Astrocyte of the spinal cord (primary cell): Measurements from ENCODE around the gene VENTX.

ENCODE experiments used
- DNase-seq: peaks from one replicate; pipeline ENCODE4 v3.0.0; 2011; ENCODE audit warnings: low read depth, low spot score
- H3K4me3 ChIP-seq: 2 replicates; pipeline ENCODE4 v1.5.1; 2011; ENCODE audit warnings: low read depth, mild to moderate bottlenecking, low read length, moderate library complexity
- in situ Hi-C: cut with HindIII; loops from 2 replicates; pipeline ENCODE4 v1.10.0; 2017; ENCODE audit warnings: low sequenced_read_pairs
- TF ChIP-seq, protein P1 (sequence below): IDR thresholded peaks from 2 replicates; pipeline ENCODE4 v1.5.1; 2012; ENCODE audit warnings: low read depth, mild to moderate bottlenecking, low read length, inconsistent platforms

The VENTX gene

DNA sequence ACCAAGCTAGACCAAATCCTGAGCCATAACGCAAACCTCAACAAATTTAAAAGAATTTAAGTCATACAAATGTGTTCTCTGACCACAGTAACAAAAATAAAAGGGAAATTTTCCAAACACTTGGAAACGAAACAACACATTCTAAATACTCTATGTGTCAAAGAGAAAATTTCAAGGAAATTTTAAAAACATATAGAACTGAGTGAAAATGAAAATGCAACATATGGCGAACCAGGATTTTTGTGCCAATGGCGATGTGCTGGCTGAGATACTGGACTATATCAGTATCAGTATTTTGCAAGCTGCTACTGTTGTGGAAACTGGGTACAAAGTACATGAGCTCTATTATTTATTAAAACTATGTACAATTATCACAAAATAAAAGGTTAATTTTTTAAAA lies 43.5 kb upstream of the VENTX start:
- in situ Hi-C loops, result no loop called here
- TF ChIP-seq, protein P1, sequence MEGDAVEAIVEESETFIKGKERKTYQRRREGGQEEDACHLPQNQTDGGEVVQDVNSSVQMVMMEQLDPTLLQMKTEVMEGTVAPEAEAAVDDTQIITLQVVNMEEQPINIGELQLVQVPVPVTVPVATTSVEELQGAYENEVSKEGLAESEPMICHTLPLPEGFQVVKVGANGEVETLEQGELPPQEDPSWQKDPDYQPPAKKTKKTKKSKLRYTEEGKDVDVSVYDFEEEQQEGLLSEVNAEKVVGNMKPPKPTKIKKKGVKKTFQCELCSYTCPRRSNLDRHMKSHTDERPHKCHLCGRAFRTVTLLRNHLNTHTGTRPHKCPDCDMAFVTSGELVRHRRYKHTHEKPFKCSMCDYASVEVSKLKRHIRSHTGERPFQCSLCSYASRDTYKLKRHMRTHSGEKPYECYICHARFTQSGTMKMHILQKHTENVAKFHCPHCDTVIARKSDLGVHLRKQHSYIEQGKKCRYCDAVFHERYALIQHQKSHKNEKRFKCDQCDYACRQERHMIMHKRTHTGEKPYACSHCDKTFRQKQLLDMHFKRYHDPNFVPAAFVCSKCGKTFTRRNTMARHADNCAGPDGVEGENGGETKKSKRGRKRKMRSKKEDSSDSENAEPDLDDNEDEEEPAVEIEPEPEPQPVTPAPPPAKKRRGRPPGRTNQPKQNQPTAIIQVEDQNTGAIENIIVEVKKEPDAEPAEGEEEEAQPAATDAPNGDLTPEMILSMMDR, result no peak
- no peak for DNase-seq
- no peak overlapping the region for H3K4me3 ChIP-seq

DNA sequence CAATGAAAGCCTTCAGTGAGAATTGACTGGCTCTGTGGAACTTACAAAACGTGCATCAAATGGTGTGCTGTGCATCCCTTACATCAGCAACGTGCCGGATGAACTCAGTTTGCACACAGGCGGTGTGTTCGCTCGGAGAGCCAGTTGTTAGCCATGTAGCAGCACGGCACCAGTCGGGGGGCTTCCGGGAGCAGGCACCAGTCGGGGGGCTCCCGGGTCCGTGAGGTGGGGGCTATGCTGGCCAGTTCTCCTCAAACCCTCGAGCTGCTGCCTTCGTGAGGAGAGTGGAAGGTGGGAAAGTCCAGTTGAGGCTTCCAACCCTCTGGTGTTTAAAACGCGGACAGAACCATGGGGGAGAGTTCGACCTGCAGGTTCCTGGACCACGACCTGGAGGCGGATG lies 42.6 kb upstream of the VENTX start:
- in situ Hi-C loops, result no loop called here
- TF ChIP-seq, protein P1, result no peak
- no peak overlapping the region for H3K4me3 ChIP-seq
- DNase-seq, result no peak

DNA sequence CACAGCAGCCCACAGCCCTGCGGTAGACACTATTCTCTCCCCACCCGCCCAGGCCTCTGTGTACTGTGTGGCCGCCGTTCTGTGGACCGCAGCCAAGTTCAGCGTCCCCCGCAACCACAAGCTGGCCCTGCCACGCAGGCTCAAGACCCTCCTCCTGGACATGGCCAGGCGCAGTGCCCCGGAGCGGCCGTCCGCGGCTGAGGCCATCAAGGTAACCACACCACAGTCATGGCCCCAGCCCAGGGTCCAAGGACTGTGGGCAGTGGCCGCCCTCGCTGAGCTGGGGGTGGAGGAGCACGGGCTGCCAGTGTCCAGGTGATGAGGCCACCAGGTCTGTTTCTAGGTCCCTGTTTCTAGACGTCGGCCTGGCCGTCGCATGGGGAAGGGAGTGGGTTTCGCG lies 42.0 kb upstream of the VENTX start:
- no peak overlapping the region for H3K4me3 ChIP-seq
- DNase-seq, result no peak
- TF ChIP-seq, protein P1, result no peak
- in situ Hi-C loops, result no loop called here

DNA sequence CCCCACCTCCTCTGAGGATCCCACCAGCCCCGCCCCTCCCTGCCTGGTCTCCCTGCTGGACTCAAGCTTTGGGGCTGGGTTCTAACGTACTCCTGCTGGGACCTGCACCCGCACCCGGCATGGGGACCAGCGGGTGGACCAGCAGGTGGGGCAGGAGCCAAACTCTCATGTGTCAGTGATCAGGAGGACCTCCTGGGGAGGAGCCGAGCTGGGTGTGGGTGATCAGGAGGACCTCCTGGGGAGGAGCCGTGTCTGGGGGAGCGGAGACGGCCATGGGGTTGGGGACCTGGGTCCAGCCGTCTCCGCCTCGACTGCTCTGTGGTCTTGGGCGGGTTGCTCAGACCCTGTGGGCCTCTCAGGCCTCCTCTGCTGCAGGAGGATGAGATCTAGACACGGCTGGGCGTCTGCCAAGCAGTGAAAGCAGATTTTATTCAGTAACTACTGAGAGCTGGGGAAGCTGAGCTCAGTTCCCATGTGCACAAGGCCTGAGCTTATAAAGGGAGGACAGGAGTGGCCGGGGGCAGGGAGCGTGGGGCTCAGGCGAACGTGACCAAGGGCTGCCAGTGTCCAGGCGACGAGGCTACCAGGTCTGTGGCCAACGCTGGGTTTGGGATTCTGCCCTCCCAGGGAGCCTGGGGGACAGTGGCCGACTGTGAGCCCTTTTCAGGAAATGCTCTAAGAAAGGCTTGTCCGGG lies 41.3 kb upstream of the VENTX start:
- TF ChIP-seq, protein P1, result no peak
- in situ Hi-C loops, result no loop called here
- H3K4me3 ChIP-seq, result no peak overlapping the region
- no peak for DNase-seq

DNA sequence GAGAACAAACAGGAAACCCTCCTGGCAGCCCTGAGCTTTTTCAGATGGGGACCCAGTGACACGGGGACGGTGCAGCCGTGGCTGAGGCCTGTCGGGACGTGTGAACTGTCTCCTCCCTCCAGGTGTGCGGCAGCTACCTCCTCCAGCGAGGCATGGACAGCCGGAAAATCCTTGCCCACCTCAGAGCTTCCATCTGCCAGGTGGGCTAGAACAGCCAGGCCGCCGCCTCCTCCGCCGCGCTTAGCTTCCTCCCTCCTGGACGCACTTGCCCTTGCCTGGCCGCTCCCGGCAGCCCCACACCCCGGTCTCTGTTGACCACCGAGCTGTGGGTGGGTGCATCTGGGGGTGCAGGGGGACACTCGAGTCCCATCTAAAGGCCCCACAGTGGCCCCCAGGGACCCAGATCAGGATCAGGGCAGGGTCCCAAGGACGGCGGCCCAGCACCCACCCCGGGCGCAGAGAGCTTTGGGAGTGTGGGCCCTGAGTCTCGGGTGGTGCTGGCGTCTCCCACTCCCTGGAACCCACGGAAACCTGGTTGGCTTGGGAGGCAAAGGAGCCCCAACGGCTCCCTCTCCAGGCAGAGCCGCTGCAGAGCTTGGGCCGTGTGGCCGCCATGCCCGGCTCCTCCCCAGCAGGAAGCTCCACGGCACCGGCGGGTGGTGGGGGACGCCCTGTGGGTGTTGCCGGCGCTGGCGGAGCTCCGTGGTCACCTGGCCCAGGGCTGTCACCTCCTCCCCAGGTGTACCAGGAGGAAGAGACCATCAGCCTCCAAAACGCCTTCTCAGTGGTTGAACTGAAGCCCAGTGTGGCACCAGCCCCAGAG lies 40.5 kb upstream of the VENTX start:
- no peak for DNase-seq
- in situ Hi-C loops, result no loop called here
- no peak overlapping the region for H3K4me3 ChIP-seq
- TF ChIP-seq, protein P1, result no peak

DNA sequence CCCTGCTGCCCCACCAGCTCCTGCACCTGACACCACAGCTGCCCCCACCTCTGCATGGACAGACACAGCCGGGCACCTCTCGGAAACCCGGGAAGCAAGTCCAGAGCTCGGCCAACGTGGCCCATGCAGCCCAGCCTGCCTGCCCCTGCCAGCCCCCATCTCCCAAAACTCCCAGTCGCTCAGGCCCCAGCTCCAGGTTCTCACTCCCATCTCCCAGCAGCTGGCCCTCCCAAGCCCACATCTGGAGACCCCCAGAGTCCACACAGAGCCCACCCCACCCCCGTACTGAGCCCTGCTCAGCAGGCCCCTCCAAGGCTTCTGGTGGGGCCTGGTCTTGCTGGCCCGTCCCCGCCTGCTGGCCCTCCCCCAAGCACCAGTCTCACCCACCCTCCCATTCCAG lies 39.9 kb upstream of the VENTX start:
- in situ Hi-C loops, result no loop called here
- no peak for DNase-seq
- TF ChIP-seq, protein P1, result no peak
- no peak overlapping the region for H3K4me3 ChIP-seq
